Mesothelial cell of epicardium (in vitro differentiated cells): ENCODE measurements around the gene CAMTA1. TPM values are rescaled to one million over a fixed set of nuclear protein-coding genes. Genes with fewer than 3 reads are reported as not detected.
A peak's percentile ranks its signal among the peaks of the same experiment; 100 is the strongest.

Source experiments
- DNase-seq, 2 experiments: peaks; one replicate each; pipeline ENCODE4 v3.0.0; 2021; ENCODE audit warnings: low spot score in 2 of 2; ENCODE audit not compliant: unreplicated experiment in 2 of 2
- H3K27ac Mint-ChIP-seq: 2 replicates; pipeline ENCODE4 v1.8.0; 2021; ENCODE audit warnings: mixed read lengths
- H3K27me3 Mint-ChIP-seq: 2 replicates; pipeline ENCODE4 v1.8.0; 2021; ENCODE audit warnings: low read depth, mixed read lengths
- H3K36me3 Mint-ChIP-seq: 2 replicates; pipeline ENCODE4 v1.8.0; 2021; ENCODE audit warnings: mixed read lengths
- H3K4me1 Mint-ChIP-seq: 2 replicates; pipeline ENCODE4 v1.8.0; 2021; ENCODE audit warnings: mixed read lengths
- H3K4me3 Mint-ChIP-seq: 2 replicates; pipeline ENCODE4 v1.8.0; 2021; ENCODE audit warnings: mild to moderate bottlenecking, moderate library complexity, mixed read lengths
- H3K9me3 Mint-ChIP-seq: 2 replicates; pipeline ENCODE4 v1.8.0; 2021; ENCODE audit warnings: mixed read lengths
- total RNA-seq: library from RNA; stranded (reverse); gene quantifications from 3 replicates; pipeline ENCODE4 v1.2.1, GENCODE V29; 2021
- TF ChIP-seq, protein P1 (sequence below): fragments of 200-600 bp; sonication (generic); IDR thresholded peaks from one replicate; pipeline ENCODE4 v1.5.0; 2021; ENCODE audit warnings: antibody characterized with exemption; ENCODE audit not compliant: unreplicated experiment

CAMTA1 gene
- total RNA-seq, 1 donor from 2014 or later, result 70.4 TPM

DNA sequence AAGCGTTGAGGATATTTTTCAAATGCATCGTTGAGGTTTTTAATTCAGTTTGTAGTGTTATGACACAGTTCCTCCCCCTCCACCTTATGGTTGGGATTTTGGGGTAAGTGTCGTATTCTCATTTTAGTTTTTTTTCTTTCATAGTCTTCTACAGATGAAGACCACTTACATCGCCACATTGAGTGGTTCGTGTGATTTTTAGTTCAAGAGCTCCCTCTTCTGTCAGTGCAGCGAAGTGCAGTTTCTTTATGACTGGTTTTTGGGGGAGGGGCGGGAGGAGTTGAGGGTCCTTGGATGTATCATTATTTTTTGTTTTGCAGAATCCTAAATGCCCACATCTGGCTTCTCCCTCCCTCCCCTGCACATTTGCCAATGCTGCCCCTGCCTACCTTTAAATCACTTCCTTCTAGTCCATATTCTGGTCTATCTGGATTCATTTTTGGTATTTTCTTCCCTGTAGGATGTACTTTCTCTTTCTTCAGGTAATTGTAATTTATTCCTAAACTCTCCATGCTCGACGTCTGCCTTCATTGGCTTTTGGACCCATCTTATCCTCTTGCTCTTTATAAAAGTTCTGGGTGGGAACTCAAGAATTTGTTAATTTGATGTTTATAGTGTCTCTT, 433.1 kb downstream of the CAMTA1 start:
- peaks cover 31% of the 10 kb centered on the region for H3K27me3 Mint-ChIP-seq
- no peaks in the 10 kb centered on the region for H3K36me3 Mint-ChIP-seq
- no peak for DNase-seq
- no peaks in the 10 kb centered on the region for H3K4me1 Mint-ChIP-seq
- no peak overlapping the region for H3K4me3 Mint-ChIP-seq
- no peaks in the 10 kb centered on the region for H3K9me3 Mint-ChIP-seq
- H3K27ac Mint-ChIP-seq, result no peak overlapping the region
- TF ChIP-seq, protein P1, sequence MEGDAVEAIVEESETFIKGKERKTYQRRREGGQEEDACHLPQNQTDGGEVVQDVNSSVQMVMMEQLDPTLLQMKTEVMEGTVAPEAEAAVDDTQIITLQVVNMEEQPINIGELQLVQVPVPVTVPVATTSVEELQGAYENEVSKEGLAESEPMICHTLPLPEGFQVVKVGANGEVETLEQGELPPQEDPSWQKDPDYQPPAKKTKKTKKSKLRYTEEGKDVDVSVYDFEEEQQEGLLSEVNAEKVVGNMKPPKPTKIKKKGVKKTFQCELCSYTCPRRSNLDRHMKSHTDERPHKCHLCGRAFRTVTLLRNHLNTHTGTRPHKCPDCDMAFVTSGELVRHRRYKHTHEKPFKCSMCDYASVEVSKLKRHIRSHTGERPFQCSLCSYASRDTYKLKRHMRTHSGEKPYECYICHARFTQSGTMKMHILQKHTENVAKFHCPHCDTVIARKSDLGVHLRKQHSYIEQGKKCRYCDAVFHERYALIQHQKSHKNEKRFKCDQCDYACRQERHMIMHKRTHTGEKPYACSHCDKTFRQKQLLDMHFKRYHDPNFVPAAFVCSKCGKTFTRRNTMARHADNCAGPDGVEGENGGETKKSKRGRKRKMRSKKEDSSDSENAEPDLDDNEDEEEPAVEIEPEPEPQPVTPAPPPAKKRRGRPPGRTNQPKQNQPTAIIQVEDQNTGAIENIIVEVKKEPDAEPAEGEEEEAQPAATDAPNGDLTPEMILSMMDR, result peak; percentile 68

DNA sequence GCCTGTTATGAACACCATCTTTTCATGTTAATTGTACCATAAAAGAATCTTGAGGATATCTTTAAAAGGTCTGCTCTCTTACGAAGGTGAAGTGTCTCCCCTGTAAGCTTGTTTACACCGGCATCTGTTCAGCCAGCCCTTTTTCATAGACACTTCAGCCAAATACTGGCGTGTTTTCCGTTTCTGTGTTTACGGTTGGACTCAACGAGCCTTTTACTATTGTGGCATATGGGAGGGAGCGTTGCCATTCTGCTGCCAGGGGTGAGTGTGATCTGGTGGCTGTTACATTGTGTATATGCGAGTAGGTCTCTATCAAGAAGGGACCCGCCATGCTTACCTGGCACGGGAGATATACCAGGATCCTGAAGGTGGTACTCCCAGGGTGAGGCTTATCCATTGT, 433.8 kb downstream of the CAMTA1 start:
- no peaks in the 10 kb centered on the region for H3K4me1 Mint-ChIP-seq
- no peaks in the 10 kb centered on the region for H3K36me3 Mint-ChIP-seq
- H3K4me3 Mint-ChIP-seq, result no peak overlapping the region
- H3K9me3 Mint-ChIP-seq, result no peaks in the 10 kb centered on the region
- no peak for DNase-seq
- peaks cover 31% of the 10 kb centered on the region for H3K27me3 Mint-ChIP-seq
- TF ChIP-seq, protein P1, result no peak
- H3K27ac Mint-ChIP-seq, result no peak overlapping the region

DNA sequence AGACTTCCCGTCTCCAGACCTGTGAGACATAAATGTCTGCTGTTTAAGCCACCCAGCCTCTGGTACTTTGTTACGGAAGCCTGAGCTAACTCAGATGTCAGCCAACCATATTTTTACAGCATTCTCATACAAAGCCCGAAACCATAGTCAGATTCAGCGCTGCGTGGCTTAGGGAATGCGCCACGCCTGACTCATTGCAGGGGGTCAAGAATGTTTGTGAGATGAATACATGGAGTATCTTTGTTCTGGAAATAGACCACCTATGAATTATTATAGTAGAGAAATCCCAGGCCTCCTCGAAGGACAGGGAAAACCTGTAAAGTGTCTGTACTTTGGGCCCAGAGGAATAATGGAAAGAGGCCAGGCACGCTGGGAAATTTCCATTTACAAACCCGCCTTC, 434.8 kb downstream of the CAMTA1 start:
- Mint-ChIP-seq H3K27ac (no peak overlapping the region), H3K36me3 (no peaks in the 10 kb centered on the region), H3K27me3 (peaks cover 30% of the 10 kb centered on the region), H3K4me3 (no peak overlapping the region), H3K4me1 (no peaks in the 10 kb centered on the region), H3K9me3 (no peaks in the 10 kb centered on the region)
- TF ChIP-seq, protein P1, result no peak
- DNase-seq, result no peak

DNA sequence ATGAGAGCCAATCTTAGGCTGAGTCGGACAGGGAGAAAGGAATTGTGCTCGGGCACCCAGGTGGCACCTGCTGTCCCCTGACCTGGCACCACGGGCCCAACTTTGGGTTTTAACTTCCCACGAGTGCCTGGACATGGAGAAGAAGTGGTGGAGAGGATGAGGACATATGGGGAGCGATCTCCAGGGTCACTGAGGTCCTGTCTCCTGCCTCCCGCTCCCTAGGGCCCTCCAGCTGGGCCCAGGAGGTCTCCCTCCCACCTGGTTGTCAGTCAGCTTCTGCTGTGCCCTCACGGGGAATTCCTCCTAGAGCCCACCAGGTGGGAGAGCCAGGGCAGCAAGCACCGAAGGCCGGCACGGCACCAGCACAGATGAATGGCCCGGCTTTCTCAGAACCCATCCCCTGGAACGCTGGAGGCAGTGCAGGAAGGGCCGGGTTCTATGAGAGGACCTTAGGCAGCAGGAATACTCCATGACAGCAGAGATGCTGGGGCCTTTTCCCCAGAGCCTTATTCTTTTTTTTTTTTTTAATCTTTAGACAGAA, 435.5 kb downstream of the CAMTA1 start:
- Mint-ChIP-seq H3K4me3 (no peak overlapping the region), H3K9me3 (no peaks in the 10 kb centered on the region)

DNA sequence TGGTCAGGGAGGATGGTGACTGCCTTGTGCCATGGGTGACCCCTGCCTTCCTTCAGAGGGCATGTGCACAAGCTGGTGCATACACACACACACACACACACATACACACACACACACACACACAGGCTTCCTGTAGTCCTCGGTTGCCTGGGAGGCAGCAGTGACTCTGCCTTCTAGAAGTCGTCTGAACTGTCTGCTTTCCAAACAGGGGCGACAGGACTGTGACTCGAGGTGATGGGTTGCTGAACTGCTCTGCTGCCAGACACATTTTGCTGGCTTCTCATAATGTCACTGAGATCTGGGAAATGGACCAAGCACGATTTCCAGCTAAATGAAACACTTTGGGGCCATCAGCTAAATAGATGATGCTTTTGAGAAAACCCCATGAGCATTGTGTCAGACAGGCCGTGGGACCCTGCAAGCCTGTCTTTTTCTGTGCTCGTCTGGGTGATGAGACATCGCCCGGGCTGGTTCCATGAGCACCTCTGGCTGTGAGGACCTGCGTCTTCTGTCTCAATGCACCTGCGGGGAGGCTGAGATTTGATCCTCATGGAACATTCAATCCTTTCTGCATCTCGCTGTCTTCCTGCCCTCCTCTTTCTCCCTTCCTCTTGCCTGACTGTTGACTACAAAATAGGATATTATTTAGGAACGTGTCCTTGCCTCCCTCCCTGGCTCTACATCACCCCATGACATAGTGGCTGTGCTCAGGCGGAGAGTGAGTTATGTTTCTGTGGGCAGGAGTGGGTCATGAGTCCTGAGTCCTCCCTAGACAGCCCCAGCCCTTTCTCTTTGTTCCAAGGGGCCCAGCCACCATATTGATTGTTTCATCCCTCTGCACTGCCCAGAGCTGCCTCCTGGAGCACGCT, 436.8 kb downstream of the CAMTA1 start:
- H3K27me3 Mint-ChIP-seq, result peaks cover 32% of the 10 kb centered on the region
- no peak for DNase-seq
- H3K9me3 Mint-ChIP-seq, result no peaks in the 10 kb centered on the region
- H3K36me3 Mint-ChIP-seq, result no peaks in the 10 kb centered on the region
- no peak overlapping the region for H3K27ac Mint-ChIP-seq
- H3K4me1 Mint-ChIP-seq, result no peaks in the 10 kb centered on the region
- TF ChIP-seq, protein P1, result no peak
- H3K4me3 Mint-ChIP-seq, result no peak overlapping the region

More for the DNA sequence above, 435.5 kb downstream of the CAMTA1 start:
- Mint-ChIP-seq H3K36me3 (no peaks in the 10 kb centered on the region), H3K27me3 (peaks cover 35% of the 10 kb centered on the region), H3K4me1 (no peaks in the 10 kb centered on the region), H3K27ac (no peak overlapping the region)
- TF ChIP-seq, protein P1, result no peak
- no peak for DNase-seq
